Measurements from ENCODE around the gene UBR4. TPM values are rescaled to one million over a fixed set of nuclear protein-coding genes. Genes with fewer than 3 reads are reported as not detected.

Gene UBR4
- total RNA-seq, 1 experiment from 2014 or later: 201 TPM

- no peak for DNase-seq
- no peak overlapping the region for H2AFZ ChIP-seq (ENCODE audit: low read length)
- no peaks in the 10 kb centered on the region for H4K20me1 ChIP-seq (ENCODE audit: insufficient read depth, low read depth, low read length)
- peaks cover 10% of the 10 kb centered on the region for H3K9me3 ChIP-seq (ENCODE audit: low read length)
- H3K4me2 ChIP-seq (ENCODE audit: low read depth, low read length, poor library complexity, severe bottlenecking): no peak overlapping the region
- H3K27ac ChIP-seq (ENCODE audit: low read length): no peak overlapping the region
- H3K27me3 ChIP-seq (ENCODE audit: low read length): no peaks in the 10 kb centered on the region
- no peak overlapping the region for H3K9ac ChIP-seq (ENCODE audit: low read length)
- no peak overlapping the region for H3K4me3 ChIP-seq (ENCODE audit: low read length)
- H3K9me2 ChIP-seq (replicated peaks; ENCODE audit: insufficient read depth, low read length): no peaks in the 10 kb centered on the region
- H3K36me3 ChIP-seq (ENCODE audit: insufficient read depth, low read length): no peaks in the 10 kb centered on the region
- H3K4me1 ChIP-seq (ENCODE audit: low read length): no peaks in the 10 kb centered on the region
- no peaks in the 10 kb centered on the region for H3K79me2 ChIP-seq (ENCODE audit: low read length)
Observed at GRCh38 chr1:19066874-19067181, 143.2 kb downstream of the UBR4 start.

- no peaks in the 10 kb centered on the region for H4K20me1 ChIP-seq (ENCODE audit: insufficient read depth, low read depth, low read length)
- no peaks in the 10 kb centered on the region for H3K9me2 ChIP-seq (replicated peaks; ENCODE audit: insufficient read depth, low read length)
- H3K4me3 ChIP-seq (ENCODE audit: low read length): no peak overlapping the region
- no peak overlapping the region for H2AFZ ChIP-seq (ENCODE audit: low read length)
- DNase-seq: no peak
- H3K4me1 ChIP-seq (ENCODE audit: low read length): no peaks in the 10 kb centered on the region
- no peaks in the 10 kb centered on the region for H3K27me3 ChIP-seq (ENCODE audit: low read length)
- H3K9me3 ChIP-seq (ENCODE audit: low read length): peaks cover 15% of the 10 kb centered on the region
- no peak overlapping the region for H3K27ac ChIP-seq (ENCODE audit: low read length)
- no peaks in the 10 kb centered on the region for H3K79me2 ChIP-seq (ENCODE audit: low read length)
- no peak overlapping the region for H3K4me2 ChIP-seq (ENCODE audit: low read depth, low read length, poor library complexity, severe bottlenecking)
- no peak overlapping the region for H3K9ac ChIP-seq (ENCODE audit: low read length)
- H3K36me3 ChIP-seq (ENCODE audit: insufficient read depth, low read length): no peaks in the 10 kb centered on the region
Observed at GRCh38 chr1:19066248-19066873, 143.7 kb downstream of the UBR4 start.

- H3K36me3 ChIP-seq (ENCODE audit: insufficient read depth, low read length): no peaks in the 10 kb centered on the region
- DNase-seq: no peak
- H2AFZ ChIP-seq (ENCODE audit: low read length): no peak overlapping the region
- no peaks in the 10 kb centered on the region for H3K79me2 ChIP-seq (ENCODE audit: low read length)
- no peaks in the 10 kb centered on the region for H4K20me1 ChIP-seq (ENCODE audit: insufficient read depth, low read depth, low read length)
- H3K4me2 ChIP-seq (ENCODE audit: low read depth, low read length, poor library complexity, severe bottlenecking): no peak overlapping the region
- H3K9me2 ChIP-seq (replicated peaks; ENCODE audit: insufficient read depth, low read length): no peaks in the 10 kb centered on the region
- no peaks in the 10 kb centered on the region for H3K27me3 ChIP-seq (ENCODE audit: low read length)
- no peak overlapping the region for H3K4me3 ChIP-seq (ENCODE audit: low read length)
- H3K4me1 ChIP-seq (ENCODE audit: low read length): no peaks in the 10 kb centered on the region
- no peak overlapping the region for H3K27ac ChIP-seq (ENCODE audit: low read length)
- H3K9ac ChIP-seq (ENCODE audit: low read length): no peak overlapping the region
- H3K9me3 ChIP-seq (ENCODE audit: low read length): peaks cover 18% of the 10 kb centered on the region
Observed at GRCh38 chr1:19065526-19066247, 144.4 kb downstream of the UBR4 start.

- Histone ChIP-seq H4K20me1 (ENCODE audit: insufficient read depth, low read depth, low read length) (no peaks in the 10 kb centered on the region), H3K4me1 (ENCODE audit: low read length) (no peaks in the 10 kb centered on the region), H3K27ac (ENCODE audit: low read length) (no peak overlapping the region), H3K27me3 (ENCODE audit: low read length) (no peaks in the 10 kb centered on the region), H3K9me2 (replicated peaks; ENCODE audit: insufficient read depth, low read length) (no peaks in the 10 kb centered on the region), H3K9ac (ENCODE audit: low read length) (no peak overlapping the region), H3K4me3 (ENCODE audit: low read length) (no peak overlapping the region), H3K4me2 (ENCODE audit: low read depth, low read length, poor library complexity, severe bottlenecking) (no peak overlapping the region), H2AFZ (ENCODE audit: low read length) (no peak overlapping the region), H3K9me3 (ENCODE audit: low read length) (peaks cover 18% of the 10 kb centered on the region), H3K36me3 (ENCODE audit: insufficient read depth, low read length) (no peaks in the 10 kb centered on the region), H3K79me2 (ENCODE audit: low read length) (no peaks in the 10 kb centered on the region)
- no peak for DNase-seq
Observed at GRCh38 chr1:19064906-19065450, 145.1 kb downstream of the UBR4 start.

- Histone ChIP-seq H3K36me3 (ENCODE audit: insufficient read depth, low read length) (no peaks in the 10 kb centered on the region), H3K4me3 (ENCODE audit: low read length) (no peak overlapping the region), H2AFZ (ENCODE audit: low read length) (no peak overlapping the region), H4K20me1 (ENCODE audit: insufficient read depth, low read depth, low read length) (no peaks in the 10 kb centered on the region), H3K4me1 (ENCODE audit: low read length) (no peaks in the 10 kb centered on the region), H3K9me2 (replicated peaks; ENCODE audit: insufficient read depth, low read length) (no peaks in the 10 kb centered on the region), H3K27ac (ENCODE audit: low read length) (no peak overlapping the region), H3K9ac (ENCODE audit: low read length) (no peak overlapping the region), H3K27me3 (ENCODE audit: low read length) (no peaks in the 10 kb centered on the region), H3K9me3 (ENCODE audit: low read length) (peaks cover 18% of the 10 kb centered on the region), H3K79me2 (ENCODE audit: low read length) (no peaks in the 10 kb centered on the region), H3K4me2 (ENCODE audit: low read depth, low read length, poor library complexity, severe bottlenecking) (no peak overlapping the region)
- DNase-seq: no peak
Observed at GRCh38 chr1:19063122-19063521, 146.9 kb downstream of the UBR4 start.

GRCh38 chr1:19062258-19063029 lies 147.6 kb downstream of the UBR4 start:
- H3K4me3 ChIP-seq (ENCODE audit: low read length): no peak overlapping the region
- no peaks in the 10 kb centered on the region for H4K20me1 ChIP-seq (ENCODE audit: insufficient read depth, low read depth, low read length)
- H3K27ac ChIP-seq (ENCODE audit: low read length): no peak overlapping the region
- no peaks in the 10 kb centered on the region for H3K79me2 ChIP-seq (ENCODE audit: low read length)
- no peaks in the 10 kb centered on the region for H3K9me2 ChIP-seq (replicated peaks; ENCODE audit: insufficient read depth, low read length)
- no peak overlapping the region for H2AFZ ChIP-seq (ENCODE audit: low read length)
- H3K9ac ChIP-seq (ENCODE audit: low read length): no peak overlapping the region
- H3K4me2 ChIP-seq (ENCODE audit: low read depth, low read length, poor library complexity, severe bottlenecking): no peak overlapping the region
- no peak for DNase-seq
- no peaks in the 10 kb centered on the region for H3K36me3 ChIP-seq (ENCODE audit: insufficient read depth, low read length)
- H3K27me3 ChIP-seq (ENCODE audit: low read length): no peaks in the 10 kb centered on the region
- H3K9me3 ChIP-seq (ENCODE audit: low read length): peaks cover 18% of the 10 kb centered on the region
- no peaks in the 10 kb centered on the region for H3K4me1 ChIP-seq (ENCODE audit: low read length)

- no peak overlapping the region for H2AFZ ChIP-seq (ENCODE audit: low read length)
- no peaks in the 10 kb centered on the region for H3K36me3 ChIP-seq (ENCODE audit: insufficient read depth, low read length)
- no peaks in the 10 kb centered on the region for H3K9me2 ChIP-seq (replicated peaks; ENCODE audit: insufficient read depth, low read length)
- H3K27me3 ChIP-seq (ENCODE audit: low read length): no peaks in the 10 kb centered on the region
- no peak overlapping the region for H3K4me3 ChIP-seq (ENCODE audit: low read length)
- H3K9ac ChIP-seq (ENCODE audit: low read length): no peak overlapping the region
- H3K27ac ChIP-seq (ENCODE audit: low read length): no peak overlapping the region
- H3K4me2 ChIP-seq (ENCODE audit: low read depth, low read length, poor library complexity, severe bottlenecking): no peak overlapping the region
- no peaks in the 10 kb centered on the region for H3K79me2 ChIP-seq (ENCODE audit: low read length)
- peaks cover 18% of the 10 kb centered on the region for H3K9me3 ChIP-seq (ENCODE audit: low read length)
- no peak for DNase-seq
- no peaks in the 10 kb centered on the region for H4K20me1 ChIP-seq (ENCODE audit: insufficient read depth, low read depth, low read length)
- no peaks in the 10 kb centered on the region for H3K4me1 ChIP-seq (ENCODE audit: low read length)
Observed at GRCh38 chr1:19061798-19062197, 148.3 kb downstream of the UBR4 start.

- H4K20me1 ChIP-seq (ENCODE audit: insufficient read depth, low read depth, low read length): no peaks in the 10 kb centered on the region
- no peak overlapping the region for H2AFZ ChIP-seq (ENCODE audit: low read length)
- no peak overlapping the region for H3K4me3 ChIP-seq (ENCODE audit: low read length)
- peaks cover 18% of the 10 kb centered on the region for H3K9me3 ChIP-seq (ENCODE audit: low read length)
- H3K36me3 ChIP-seq (ENCODE audit: insufficient read depth, low read length): no peaks in the 10 kb centered on the region
- no peak overlapping the region for H3K4me2 ChIP-seq (ENCODE audit: low read depth, low read length, poor library complexity, severe bottlenecking)
- H3K79me2 ChIP-seq (ENCODE audit: low read length): no peaks in the 10 kb centered on the region
- no peak overlapping the region for H3K9ac ChIP-seq (ENCODE audit: low read length)
- H3K9me2 ChIP-seq (replicated peaks; ENCODE audit: insufficient read depth, low read length): no peaks in the 10 kb centered on the region
- no peak for DNase-seq
- no peaks in the 10 kb centered on the region for H3K4me1 ChIP-seq (ENCODE audit: low read length)
- no peak overlapping the region for H3K27ac ChIP-seq (ENCODE audit: low read length)
- H3K27me3 ChIP-seq (ENCODE audit: low read length): no peaks in the 10 kb centered on the region
Observed at GRCh38 chr1:19061343-19061742, 148.7 kb downstream of the UBR4 start.
